HK-2 (cell line): Measurements from ENCODE around the gene KCNJ3.

ENCODE experiments used
- DNase-seq: peaks from one replicate; pipeline ENCODE4 v3.0.0-alpha.2; 2018; ENCODE audit not compliant: unreplicated experiment

KCNJ3 gene

DNA sequence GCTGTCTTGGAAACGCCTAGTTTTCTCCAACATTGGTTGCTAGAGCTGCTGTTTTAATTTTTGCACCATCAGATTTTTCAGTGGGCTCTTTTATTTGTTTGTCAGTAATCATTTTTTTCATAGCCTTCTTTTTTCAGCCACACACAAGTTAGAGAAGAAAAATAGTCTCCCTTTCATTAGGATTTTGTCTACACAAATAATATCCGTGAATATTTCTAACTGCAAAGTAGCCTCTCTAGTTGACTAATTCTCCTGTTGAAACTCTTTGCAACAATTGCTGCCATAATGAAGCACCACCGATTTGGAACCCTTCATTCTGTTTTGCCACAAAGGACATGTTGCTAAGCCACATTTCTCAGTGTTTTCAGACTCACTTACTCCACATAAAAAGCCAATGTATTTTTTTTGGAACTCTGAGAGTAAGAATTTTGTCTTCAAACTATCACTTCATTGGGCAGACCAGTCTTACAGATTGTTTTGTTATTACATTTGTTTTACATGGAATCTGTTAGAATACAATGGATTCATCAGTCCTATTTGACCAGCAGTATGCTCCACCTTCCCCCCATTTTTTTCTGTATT is 9.6 kb downstream of the KCNJ3 start:
- DNase-seq, result no peak

DNA sequence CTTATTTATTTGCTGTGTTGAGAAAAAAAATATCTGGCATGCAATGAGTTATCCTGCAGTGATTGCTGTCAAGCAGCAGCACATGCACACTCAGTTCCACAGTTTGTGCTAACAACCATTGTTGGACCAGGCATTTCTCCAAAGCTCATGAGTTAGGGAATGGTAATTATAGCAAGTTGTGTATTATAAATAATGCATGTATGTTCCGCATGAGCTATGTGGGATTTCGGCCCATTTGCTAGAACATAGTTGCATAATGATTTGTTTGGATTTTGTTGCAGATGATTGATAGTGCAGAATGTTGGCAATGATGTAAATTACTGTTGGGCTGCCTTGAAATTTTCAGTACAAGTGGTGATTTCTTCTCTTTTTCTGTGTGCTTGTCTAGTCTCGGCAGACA is 10.7 kb downstream of the KCNJ3 start:
- DNase-seq, result no peak

DNA sequence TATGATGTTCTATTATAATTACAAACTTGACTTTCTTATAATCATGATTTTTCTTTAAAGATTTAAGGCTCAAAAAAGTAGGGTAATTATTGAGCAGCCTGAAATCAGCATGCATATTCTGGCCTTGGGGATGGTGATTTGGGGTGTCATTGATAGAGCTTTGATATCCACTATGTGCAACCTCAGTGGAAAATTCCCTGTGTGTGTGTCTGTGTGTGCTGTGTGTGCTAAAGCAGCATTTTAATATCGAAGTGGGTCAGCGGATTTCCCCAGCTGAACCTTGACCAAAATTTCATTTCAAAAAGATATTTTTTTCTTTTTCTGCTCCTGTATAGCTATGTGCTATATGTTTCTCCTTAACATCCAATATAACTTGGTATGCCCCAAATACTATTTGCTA is 11.6 kb downstream of the KCNJ3 start:
- no peak for DNase-seq

DNA sequence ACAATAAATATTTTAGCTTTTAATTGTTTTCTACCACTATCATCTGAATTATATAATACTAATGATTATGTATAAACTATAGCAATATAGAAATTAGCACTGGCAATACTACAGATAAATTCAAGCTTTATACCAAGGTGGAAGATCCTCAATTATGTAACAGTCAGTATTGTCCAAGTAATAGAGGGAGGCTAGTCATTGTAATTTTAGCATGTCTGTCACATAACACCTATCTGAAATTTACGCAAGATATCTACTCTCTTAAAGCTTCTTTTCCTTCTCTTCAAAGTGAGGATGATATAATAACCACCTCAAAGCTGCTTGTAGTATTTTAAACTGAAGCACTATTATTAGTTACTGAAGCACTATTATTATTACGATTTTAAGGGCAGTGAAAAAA is 12.2 kb downstream of the KCNJ3 start:
- no peak for DNase-seq

DNA sequence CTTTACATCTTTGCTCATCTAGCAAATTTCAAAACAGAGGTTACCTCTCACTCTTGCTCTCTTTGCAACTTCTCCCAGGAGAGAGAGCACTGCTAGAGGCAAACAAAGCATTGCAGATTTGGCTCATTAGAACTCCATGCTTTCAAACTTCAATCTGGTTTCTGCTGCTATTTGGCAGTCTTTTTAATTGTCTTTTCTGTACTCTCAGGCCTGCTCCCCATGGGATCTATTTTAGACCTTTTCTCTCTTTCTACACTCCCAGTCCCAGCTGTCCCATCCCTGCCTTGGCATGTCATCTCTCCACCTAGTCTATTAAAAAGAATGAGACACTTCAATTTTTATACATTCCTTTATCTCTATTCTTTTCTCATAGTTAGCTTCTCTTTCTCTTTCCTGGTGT is 15.2 kb downstream of the KCNJ3 start:
- DNase-seq, result no peak

DNA sequence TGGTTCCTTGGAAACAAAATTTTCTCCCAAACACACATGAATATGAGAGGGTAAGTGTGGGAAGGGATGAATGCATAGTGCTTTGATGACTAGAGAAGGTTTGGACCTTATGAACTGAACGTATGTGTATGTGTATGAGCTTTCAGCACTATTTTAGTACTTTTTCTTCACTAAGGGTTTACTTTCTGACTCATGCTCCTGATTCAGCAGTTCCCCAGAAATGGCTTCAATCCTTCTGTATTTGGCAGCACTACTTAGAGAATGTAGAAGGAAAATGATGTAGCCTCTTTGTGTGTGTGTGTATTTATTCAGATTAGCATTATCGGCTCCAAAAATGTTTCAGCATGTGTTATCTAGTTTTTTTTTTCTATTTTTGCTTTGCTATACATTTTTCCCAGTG is 22.2 kb downstream of the KCNJ3 start:
- DNase-seq, result no peak

DNA sequence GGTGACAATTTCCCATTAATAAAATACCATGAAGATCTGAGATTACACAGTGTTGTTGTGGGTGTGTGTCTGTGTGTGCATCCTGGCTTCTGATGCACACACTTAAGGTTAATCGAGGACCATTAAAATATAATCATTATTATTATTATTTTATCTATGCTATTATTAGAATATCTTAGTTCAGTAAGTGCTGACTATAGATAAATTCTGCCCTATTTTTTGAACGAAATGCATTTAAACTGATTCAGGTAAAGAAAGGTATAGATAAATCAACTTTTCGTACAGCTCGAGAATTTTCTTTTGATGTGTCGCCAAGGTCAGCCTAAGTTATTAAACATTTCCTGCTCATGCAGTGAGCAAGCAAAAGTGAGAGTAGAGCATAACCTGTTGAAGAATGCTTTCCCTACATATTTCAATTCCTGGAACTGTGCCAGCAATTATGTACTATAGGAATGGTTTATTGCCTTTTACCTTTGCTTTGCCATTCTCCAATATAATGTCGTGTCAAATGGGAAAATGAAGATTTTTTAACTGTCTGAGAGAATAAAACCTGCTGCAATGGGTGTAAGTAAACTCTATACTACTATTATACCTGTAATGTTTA is 25.8 kb downstream of the KCNJ3 start:
- DNase-seq, result no peak

DNA sequence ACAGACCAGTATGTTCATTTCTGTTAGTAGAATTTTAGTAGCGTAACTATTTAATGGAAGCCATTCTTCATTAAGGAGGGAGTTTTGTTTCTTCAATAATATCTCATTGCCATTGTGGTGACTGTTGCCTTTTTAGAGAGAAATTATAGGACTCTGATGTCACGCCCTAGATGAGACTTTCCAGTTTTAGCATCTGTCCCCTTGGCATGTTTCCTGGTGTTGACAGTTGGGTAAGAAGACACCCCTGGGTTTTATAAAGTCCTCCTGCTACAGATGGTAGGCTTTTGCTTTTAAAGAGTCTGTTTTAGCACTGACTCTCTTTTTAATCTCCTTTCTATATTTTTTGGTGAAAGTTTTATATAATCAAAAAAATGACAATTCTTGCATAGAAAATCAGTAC is 41.9 kb downstream of the KCNJ3 start:
- no peak for DNase-seq

DNA sequence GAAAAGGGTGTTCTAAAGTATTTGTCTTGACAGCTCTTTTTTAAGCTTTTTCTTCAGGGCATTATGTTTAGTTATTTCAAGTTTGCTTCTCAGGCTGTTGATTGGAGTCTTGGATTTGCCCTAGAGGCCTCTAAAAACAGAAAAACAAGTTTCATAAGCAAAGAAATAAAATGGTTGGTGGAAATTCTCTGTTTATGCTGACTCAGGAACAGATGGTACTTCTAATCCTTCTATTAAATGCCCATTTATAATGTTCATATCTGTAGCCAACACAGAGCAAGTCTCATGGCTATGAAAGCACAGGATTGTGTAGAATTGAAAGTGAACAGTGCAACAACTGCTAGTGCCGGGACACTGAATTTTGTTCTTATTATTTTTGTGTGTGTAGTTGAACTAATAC is 60.4 kb downstream of the KCNJ3 start:
- DNase-seq, result no peak

DNA sequence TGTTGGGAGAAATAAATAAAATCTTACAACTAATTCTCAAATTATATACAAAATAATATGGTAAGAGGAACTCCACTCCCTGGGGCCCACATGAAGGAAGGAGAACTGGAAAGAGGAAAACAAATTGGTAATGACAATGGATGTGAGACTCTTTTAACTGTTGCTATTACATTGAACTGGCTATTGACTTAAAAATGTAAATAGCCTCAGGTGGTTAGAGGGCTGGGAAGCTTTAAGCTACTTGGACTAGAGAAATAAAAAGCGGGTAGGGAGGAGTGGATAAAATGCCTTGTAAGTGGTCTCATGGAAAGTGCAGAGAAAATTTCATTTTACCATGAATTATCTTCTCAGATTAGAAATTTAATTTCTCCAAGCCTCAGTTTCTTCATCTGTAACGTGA is 64.1 kb downstream of the KCNJ3 start:
- DNase-seq, result no peak

DNA sequence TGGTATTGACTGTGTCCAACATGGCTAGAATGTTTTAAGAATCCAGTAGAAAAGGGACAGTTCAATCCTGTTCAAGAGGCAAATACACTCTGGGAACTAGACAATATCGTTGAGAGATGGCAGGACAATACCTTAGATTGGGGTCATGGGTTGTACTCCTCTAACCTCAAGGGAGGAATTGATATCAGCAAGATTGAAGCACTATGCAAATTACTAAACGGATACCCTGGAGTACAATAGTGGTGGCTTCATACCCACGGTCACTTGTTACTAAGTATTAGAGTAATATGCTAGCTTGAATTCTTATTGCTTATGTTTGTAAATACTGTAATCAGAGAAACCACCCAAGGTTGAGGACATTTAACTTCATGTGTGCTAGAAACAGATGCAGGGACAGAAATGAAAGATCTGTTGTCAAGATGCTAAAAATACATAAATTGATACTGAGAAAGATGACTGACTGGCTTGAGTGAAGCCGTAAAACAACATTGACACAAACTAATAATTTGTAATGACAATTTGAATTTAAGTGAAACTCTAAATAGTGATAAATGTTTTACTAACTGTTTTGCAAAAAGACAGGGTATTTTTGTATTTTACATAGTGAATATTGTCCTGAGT is 73.3 kb downstream of the KCNJ3 start:
- no peak for DNase-seq

DNA sequence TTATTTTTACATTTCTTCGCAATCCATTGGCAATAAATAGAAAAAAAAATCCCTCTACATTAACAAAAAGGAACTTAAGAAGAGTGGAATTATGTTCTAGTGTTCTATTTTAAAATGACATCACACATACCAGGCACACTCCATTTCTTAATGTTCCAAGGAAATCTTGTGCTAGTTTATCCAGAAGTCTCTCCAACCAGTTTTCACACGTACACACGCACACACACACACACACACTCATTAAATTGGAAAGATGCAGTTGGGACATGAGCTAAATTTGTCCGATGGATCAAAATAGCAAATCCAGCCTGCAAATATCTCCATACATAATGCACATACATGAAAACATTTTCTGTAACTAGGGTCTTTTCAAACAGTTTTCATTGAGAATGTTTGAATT is 78.3 kb downstream of the KCNJ3 start:
- DNase-seq, result no peak

DNA sequence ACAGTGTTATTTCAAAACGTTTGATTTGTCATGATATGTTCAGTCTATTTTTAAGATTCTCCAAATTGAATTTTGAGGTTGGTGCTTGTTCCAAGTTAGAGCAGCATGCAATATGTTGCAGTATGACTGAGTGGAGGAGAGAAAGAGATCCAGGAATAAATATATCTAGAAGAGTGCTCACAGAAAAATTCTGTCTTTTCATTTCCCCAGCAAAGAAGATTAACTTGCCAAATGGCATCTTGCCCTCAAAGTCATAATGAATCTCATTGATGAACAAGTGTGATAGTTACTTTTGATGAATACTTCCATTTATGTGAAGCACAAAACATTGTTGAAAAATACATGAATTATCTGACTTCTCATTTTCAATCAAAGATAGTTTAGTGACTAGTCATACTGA is 95.9 kb downstream of the KCNJ3 start:
- no peak for DNase-seq

DNA sequence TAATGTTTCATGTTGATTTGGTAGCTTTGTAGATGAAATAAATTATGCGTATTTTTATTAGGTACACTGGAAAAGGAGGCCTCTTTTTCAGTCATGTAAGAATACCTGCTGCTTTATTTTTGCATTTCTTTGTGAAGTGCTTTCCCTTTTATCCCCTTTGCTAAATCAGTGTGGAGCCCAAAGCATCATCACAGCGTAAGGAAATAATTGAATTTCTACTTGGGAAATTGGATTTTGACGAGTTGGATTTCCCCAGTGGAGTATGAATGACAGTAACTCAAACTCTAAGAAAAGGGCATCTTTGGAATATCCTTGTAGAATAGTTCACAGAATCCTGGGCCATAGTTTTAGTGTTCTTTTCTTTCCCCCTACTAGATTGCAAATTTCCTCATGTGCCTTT is 97.2 kb downstream of the KCNJ3 start:
- no peak for DNase-seq

DNA sequence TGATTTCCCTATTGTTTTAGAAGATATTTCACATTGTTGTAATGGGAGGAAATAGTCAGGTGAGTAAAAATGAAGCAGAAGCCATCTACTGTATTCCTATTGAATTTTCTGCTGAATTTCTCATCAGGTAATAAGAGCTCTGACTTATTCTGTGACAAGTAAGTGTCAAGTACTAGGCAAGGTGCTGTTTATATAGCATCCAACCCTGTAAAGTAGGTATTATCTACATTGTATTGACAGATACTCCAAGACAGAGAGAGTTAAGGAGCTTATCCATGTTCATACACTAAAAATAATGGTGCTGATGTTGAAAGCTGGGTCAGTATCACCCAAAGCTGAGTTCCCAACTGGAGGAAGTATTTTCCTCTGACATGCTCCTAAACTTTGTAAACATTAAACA is 106.0 kb downstream of the KCNJ3 start:
- DNase-seq, result no peak

DNA sequence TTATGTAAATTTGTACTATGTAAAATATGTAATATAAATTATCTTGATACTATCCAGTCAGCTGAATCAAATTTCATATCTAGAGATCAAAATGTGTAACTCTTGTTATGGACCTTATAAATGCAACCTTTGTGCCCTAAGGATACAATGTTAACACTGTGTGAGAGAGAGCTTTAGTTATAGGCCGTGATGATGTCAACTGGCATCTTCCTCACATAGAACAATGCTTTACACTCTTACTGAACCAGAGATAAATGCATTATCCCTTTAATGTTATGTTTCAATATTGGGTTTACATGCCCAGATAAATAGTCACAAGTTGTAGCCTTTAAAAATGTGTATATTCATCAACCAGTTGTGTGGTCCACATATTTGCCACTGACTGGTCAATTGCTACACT is 115.1 kb downstream of the KCNJ3 start:
- DNase-seq, result no peak

DNA sequence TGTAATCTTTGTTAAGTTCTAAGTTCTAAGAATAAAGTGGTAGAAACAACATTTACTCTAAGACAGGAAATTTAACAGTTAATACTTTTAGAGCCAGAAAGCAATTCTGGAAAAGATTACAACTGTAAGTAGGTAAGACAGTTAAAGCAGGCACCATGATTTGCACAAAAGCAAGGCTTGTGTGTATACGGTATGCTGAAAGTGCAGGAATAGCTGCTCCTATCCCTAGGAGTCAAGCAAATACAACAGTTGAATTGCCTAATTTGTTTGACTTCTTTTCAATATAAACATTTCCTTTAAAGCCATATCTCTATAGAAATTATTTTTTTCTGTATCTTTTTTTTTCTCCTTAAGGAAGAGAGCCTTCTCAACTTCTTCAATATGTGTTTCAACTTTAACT is 116.4 kb downstream of the KCNJ3 start:
- no peak for DNase-seq

DNA sequence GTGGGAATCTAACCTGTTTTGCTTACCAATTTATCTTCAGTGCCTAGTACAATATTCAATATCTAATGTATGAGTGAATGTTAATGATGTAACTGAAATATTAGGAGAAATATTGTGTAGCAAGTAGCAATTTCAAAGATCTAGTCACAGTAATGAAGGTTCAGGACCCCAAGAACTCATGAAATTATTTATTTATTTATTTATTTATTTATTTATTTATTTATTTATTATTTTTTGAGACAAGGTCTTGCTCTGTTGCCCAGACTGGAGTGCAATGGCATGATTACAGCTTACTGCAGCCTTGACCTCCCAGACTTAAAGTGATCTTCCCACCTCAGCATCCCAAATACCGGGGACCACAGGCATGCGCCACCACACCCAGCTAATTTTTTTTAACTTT is 126.9 kb downstream of the KCNJ3 start:
- no peak for DNase-seq

DNA sequence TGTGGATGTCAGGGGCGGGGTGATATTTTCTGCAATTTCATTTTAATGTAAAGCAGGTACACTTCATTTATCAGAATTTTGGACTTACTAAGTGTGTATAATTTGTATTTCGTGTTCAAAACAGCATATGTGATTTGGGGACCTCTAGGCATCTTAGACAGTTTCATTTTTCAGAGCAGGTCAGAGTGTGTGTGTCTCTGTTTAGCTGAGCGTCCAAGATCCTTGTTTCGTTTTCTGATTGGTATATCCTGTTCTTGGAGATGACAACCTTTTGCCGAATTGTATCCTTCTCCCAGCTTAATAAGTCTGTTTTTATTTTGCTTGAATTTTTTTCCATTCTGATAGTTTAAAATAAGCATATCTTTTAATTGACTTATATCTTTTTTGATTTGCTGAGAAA is 128.3 kb downstream of the KCNJ3 start:
- DNase-seq, result no peak

DNA sequence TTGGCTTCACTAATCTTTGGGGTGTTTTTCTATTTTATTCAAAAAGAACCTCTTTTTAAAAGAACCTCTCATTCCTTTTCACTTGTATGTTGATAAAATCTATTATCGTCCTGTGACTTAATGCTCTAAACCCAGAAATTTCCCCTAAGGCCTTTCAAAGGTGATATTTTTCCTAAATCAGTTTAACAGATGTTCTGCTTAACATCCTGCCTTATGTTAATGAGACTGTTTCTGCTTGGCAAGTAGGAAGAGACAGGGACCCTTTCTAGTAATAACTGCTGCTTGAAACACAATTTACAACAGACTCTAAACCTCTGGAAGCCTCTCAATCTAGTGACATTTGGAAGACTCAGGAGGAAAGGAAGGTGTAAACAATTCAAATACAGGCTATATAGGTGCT is 128.8 kb downstream of the KCNJ3 start:
- no peak for DNase-seq

DNA sequence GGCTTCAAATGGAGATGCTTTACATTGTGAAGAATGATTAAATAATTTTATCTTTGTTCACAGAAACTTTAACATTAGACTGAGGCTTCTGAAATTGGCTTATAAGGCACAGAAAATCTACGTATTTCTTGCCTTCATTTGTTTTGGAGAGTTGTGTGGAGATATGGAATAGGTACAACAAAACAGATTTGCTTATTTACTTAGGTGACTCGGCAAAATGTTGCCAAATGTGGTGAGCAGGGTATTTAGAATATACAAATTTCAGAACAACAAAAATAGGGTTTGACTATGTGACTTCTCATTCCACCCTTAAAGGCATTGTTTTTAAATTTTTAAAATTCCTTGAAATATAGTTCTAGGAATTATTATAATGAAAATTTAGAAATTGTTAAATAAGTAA is 134.2 kb downstream of the KCNJ3 start:
- no peak for DNase-seq

DNA sequence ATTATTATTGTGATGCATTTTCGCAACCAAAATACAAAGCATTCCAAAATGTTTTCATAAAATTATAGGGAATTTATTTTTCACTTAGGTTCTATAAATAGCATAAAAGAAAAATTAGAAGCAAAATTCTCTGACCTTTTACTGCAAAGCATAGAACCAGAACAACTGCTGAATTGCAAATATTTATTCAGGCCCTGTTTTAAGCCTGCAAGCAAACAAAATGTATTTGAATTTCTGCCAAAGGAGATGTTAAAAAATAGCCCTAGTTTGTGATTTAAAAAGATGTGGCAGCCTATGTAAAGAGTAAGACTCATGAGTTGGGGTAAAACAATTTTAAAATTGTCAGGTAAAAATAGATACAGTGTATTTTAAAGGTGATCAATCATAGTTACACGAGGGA is 138.1 kb downstream of the KCNJ3 start:
- no peak for DNase-seq

DNA sequence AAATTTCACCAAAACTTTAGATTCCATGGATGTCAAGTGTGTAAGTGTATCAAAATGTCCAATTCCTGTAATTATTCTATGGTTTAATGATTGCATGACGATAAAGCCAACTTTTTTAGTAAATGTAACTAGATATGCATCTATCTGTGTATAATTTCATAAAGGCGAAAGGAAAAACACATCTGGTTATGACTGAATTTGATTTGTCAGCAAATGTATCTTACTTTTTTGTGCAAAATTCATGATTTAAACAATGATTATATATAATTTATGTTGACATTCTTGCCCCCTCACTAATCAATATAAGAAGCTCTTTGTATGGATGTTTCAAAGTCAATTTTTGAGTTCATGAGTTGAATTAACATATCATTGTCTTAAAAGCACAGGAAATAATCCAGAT is 138.5 kb downstream of the KCNJ3 start:
- DNase-seq, result no peak

DNA sequence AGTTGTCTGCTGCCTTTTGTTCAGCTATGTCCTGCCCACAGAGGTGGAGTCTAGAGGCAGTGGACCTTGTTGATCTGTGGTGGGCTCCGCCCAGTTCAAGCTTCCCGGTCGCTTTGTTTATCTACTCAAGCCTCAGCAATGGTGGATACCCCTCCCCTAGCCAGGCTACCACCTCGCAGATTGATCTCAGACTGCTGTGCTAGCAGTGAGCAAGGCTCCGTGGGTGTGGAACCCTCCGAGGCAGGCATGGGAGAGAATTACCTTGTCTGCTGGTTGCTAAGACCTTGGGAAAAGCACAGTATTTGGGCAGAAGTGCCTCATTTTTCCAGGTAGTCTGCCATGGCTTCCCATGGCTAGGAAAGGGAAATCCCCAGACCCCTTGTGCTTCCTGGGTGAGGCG is 146.0 kb downstream of the KCNJ3 start:
- DNase-seq, result no peak
